ENCODE measurements around the gene NCOA7.

Gene NCOA7

DNA sequence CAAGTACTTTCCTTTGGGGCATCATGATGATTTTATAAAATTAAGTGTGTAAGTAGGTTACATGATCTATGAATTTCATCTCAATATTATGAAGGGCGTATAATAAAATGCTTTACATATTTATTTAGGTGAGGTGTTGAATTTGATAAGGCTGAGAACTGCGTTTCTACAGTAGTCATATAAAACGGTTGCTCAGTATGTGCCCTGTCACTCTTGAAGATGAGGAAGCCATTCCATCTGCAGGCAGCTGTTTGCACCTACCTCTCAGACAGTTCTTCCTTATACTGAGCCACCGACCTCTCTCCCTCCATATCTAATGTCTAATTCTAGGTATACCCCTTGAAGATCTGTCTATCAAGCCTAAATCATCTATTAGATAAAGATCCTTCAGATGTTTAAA, 16.1 kb downstream of the NCOA7 start:
- TF ChIP-seq, protein P1, sequence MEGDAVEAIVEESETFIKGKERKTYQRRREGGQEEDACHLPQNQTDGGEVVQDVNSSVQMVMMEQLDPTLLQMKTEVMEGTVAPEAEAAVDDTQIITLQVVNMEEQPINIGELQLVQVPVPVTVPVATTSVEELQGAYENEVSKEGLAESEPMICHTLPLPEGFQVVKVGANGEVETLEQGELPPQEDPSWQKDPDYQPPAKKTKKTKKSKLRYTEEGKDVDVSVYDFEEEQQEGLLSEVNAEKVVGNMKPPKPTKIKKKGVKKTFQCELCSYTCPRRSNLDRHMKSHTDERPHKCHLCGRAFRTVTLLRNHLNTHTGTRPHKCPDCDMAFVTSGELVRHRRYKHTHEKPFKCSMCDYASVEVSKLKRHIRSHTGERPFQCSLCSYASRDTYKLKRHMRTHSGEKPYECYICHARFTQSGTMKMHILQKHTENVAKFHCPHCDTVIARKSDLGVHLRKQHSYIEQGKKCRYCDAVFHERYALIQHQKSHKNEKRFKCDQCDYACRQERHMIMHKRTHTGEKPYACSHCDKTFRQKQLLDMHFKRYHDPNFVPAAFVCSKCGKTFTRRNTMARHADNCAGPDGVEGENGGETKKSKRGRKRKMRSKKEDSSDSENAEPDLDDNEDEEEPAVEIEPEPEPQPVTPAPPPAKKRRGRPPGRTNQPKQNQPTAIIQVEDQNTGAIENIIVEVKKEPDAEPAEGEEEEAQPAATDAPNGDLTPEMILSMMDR (IDR thresholded peaks at IDR 0.05; ENCODE audit: low read depth, low read length, missing control alignments): no peak
- no peak for DNase-seq (ENCODE audit: low read depth)
- H3K4me3 ChIP-seq (ENCODE audit: low read depth, low read length): no peak overlapping the region
- in situ Hi-C loops (cut with HindIII; ENCODE audit: low sequenced_read_pairs): no loop called here

DNA sequence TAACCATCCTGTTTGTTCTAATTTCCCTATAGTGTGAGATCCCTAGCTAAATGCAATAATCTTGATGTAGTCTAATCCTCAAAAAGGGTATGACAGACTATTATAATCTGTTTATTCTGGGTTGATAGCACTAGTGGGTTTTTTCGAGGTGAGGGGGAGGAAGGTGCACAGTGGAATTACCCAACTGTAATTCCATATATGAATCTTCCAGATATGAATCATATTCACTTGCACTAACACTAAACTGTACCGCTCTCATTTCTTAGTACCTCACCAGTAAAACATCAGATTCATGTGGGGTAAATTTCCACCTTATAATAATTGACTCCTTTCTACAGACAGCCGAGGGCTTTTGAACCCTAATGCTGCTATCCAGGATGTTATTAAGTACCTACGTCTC, 16.5 kb downstream of the NCOA7 start:
- H3K4me3 ChIP-seq (ENCODE audit: low read depth, low read length): no peak overlapping the region
- no peak for DNase-seq (ENCODE audit: low read depth)
- in situ Hi-C loops (cut with HindIII; ENCODE audit: low sequenced_read_pairs): no loop called here
- TF ChIP-seq, protein P1 (IDR thresholded peaks at IDR 0.05; ENCODE audit: low read depth, low read length, missing control alignments): no peak

DNA sequence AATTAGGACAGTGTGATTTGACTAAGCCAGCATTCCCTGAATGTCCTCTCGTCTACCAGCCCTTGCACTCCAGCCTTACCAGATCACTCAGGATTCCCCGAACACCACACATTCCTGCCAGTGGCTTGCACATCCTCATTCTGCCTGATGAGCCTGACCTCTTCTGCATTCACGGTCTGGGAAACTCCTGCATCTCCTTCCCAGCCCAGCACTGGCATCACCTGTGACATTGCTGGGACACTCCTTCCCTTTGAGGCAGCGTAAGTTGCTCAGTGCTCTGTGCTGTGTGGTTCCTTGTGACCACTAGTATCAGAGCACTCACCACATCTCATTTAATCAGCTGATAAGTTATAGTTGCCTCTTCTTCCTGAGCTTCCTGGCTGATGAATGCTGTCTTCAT, 17.3 kb downstream of the NCOA7 start:
- TF ChIP-seq, protein P1 (IDR thresholded peaks at IDR 0.05; ENCODE audit: low read depth, low read length, missing control alignments): no peak
- no peak for DNase-seq (ENCODE audit: low read depth)
- no peak overlapping the region for H3K4me3 ChIP-seq (ENCODE audit: low read depth, low read length)
- in situ Hi-C loops (cut with HindIII; ENCODE audit: low sequenced_read_pairs): no loop called here

DNA sequence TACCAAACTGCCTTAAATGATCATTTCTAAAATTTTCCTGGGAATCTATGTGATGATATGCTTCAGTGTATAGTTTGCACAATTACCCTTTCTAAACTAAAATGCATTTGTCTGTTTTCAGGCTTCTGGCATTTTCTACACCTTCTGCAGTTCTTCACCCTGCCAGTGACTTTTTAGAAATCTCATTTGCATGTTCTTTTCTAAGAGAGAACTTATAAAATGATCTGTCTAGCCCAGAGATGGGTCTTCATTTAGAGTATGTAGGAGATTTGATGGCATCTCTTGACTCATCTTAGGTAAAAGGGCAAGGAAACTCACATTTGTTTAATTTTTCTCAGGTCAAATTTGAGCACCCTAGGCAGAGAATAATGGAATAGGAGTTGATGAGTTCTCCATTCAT, 17.8 kb downstream of the NCOA7 start:
- DNase-seq (ENCODE audit: low read depth): no peak
- TF ChIP-seq, protein P1 (IDR thresholded peaks at IDR 0.05; ENCODE audit: low read depth, low read length, missing control alignments): no peak
- in situ Hi-C loops (cut with HindIII; ENCODE audit: low sequenced_read_pairs): no loop called here
- no peak overlapping the region for H3K4me3 ChIP-seq (ENCODE audit: low read depth, low read length)

DNA sequence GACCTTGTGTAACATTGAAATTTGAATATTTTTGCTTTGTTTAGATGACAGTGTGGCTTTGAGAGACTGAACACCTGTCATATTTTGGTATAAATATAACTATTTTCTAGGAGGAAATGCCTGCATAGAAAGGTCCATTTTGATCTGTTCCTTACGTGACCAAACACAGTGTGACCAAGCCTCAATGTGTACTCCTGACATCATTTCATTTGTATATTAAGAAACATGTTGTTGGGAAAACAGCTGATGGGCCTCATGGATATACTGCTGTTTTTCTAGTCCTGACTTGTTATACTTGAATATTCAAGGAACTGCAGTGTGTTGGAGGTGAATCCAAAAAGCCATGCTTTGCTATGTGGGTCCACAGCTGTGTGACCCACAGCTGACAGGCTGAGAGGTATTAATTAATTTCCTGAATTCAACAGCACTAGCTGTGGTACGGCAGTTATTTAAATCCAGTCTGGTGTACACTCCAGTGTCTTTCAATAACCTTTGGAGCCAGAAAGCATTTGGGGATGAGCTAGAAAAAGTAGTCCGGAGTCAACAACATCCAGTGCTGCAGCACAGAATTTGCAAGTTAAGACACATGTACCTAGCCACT, 18.9 kb downstream of the NCOA7 start:
- TF ChIP-seq, protein P1 (IDR thresholded peaks at IDR 0.05; ENCODE audit: low read depth, low read length, missing control alignments): no peak
- H3K4me3 ChIP-seq (ENCODE audit: low read depth, low read length): no peak overlapping the region
- in situ Hi-C loops (cut with HindIII; ENCODE audit: low sequenced_read_pairs): no loop called here
- no peak for DNase-seq (ENCODE audit: low read depth)

DNA sequence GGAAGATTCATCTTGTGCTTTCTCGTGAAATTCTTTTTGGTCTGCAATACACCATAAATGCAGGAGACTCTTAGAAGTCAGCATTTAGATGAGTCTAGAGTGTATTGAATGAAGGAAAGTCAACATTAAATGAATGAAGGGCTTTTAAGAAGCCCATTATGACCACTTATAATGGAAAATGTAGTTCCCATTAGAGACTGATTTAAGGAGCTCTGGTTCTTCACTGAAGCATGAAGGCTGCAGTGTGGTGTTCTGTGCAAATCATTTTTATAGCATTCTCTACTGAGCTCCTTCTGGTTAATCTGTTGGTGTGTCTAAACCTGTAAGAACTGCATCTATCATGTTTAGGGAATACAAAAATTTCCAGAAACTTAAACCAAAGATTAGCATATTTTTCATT, 19.7 kb downstream of the NCOA7 start:
- DNase-seq (ENCODE audit: low read depth): no peak
- H3K4me3 ChIP-seq (ENCODE audit: low read depth, low read length): no peak overlapping the region
- in situ Hi-C loops (cut with HindIII; ENCODE audit: low sequenced_read_pairs): no loop called here
- TF ChIP-seq, protein P1 (IDR thresholded peaks at IDR 0.05; ENCODE audit: low read depth, low read length, missing control alignments): no peak
